ENCODE data around the gene HIPK1.

The HIPK1 gene

DNA sequence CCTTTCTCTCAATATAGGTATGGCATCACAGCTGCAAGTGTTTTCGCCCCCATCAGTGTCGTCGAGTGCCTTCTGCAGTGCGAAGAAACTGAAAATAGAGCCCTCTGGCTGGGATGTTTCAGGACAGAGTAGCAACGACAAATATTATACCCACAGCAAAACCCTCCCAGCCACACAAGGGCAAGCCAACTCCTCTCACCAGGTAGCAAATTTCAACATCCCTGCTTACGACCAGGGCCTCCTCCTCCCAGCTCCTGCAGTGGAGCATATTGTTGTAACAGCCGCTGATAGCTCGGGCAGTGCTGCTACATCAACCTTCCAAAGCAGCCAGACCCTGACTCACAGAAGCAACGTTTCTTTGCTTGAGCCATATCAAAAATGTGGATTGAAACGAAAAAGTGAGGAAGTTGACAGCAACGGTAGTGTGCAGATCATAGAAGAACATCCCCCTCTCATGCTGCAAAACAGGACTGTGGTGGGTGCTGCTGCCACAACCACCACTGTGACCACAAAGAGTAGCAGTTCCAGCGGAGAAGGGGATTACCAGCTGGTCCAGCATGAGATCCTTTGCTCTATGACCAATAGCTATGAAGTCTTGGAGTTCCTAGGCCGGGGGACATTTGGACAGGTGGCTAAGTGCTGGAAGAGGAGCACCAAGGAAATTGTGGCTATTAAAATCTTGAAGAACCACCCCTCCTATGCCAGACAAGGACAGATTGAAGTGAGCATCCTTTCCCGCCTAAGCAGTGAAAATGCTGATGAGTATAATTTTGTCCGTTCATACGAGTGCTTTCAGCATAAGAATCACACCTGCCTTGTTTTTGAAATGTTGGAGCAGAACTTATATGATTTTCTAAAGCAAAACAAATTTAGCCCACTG is 11.5 kb downstream of the HIPK1 start:
- DNase-seq = no peak
- intact Hi-C loops (cut with DNase I; ENCODE audit: low total_unique reads) = no loop called here
- H3K27ac ChIP-seq = no peak overlapping the region
- no peaks in the 10 kb centered on the region for H3K27me3 ChIP-seq
- no peak for TF ChIP-seq CTCF (IDR thresholded peaks at IDR 0.05)
- H3K4me1 ChIP-seq = peaks cover 0 to 41% (median 3%) of the 10 kb centered on the region in 4 donors
- H3K36me3 ChIP-seq = peaks cover 16 to 35% (median 22%) of the 10 kb centered on the region in 3 donors
- H3K9me3 ChIP-seq = no peaks in the 10 kb centered on the region
- H3K4me3 ChIP-seq = no peak overlapping the region

DNA sequence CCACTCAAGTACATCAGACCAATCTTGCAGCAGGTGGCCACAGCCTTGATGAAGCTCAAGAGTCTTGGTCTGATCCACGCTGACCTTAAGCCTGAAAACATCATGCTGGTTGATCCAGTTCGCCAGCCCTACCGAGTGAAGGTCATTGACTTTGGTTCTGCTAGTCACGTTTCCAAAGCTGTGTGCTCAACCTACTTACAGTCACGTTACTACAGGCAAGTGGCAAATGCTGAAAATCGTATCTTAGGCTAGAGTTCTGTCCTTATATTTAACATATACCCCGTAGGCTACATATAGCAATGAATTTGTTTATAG is 12.1 kb downstream of the HIPK1 start:
- H3K4me3 ChIP-seq = no peak overlapping the region
- H3K9me3 ChIP-seq = no peaks in the 10 kb centered on the region
- H3K36me3 ChIP-seq = peaks cover 16 to 35% (median 22%) of the 10 kb centered on the region in 3 donors
- intact Hi-C loops (cut with DNase I; ENCODE audit: low total_unique reads) = no loop called here
- no peak overlapping the region for H3K27ac ChIP-seq
- H3K27me3 ChIP-seq = no peaks in the 10 kb centered on the region
- peaks cover 0 to 39% (median 3%) of the 10 kb centered on the region in 4 donors for H3K4me1 ChIP-seq
- TF ChIP-seq CTCF (IDR thresholded peaks at IDR 0.05) = no peak
- DNase-seq = no peak

DNA sequence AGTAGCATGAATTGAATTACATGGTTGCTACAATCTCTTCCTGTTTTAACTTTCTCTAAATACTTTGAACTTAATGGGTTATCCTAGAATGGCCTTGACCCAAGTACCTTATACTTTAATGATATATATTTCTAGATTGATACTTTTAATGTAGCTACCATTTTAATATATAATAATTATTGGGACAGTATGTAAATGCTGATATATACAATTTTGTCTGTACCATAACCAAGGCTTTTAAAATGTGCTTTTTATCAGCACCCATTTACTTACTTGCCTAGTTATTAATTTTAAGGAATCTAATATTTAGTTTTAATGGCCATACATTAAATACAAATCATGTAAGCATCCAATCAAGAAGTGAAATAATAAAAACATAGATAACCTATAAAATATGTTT is 13.4 kb downstream of the HIPK1 start:
- no peak for DNase-seq
- intact Hi-C loops (cut with DNase I; ENCODE audit: low total_unique reads) = no loop called here
- H3K9me3 ChIP-seq = no peaks in the 10 kb centered on the region
- peaks cover 16 to 35% (median 22%) of the 10 kb centered on the region in 3 donors for H3K36me3 ChIP-seq
- H3K27ac ChIP-seq = no peak overlapping the region
- no peak for TF ChIP-seq CTCF (IDR thresholded peaks at IDR 0.05)
- no peak overlapping the region for H3K4me3 ChIP-seq
- H3K27me3 ChIP-seq = no peaks in the 10 kb centered on the region
- H3K4me1 ChIP-seq = peaks cover 0 to 42% (median 12%) of the 10 kb centered on the region in 4 donors

DNA sequence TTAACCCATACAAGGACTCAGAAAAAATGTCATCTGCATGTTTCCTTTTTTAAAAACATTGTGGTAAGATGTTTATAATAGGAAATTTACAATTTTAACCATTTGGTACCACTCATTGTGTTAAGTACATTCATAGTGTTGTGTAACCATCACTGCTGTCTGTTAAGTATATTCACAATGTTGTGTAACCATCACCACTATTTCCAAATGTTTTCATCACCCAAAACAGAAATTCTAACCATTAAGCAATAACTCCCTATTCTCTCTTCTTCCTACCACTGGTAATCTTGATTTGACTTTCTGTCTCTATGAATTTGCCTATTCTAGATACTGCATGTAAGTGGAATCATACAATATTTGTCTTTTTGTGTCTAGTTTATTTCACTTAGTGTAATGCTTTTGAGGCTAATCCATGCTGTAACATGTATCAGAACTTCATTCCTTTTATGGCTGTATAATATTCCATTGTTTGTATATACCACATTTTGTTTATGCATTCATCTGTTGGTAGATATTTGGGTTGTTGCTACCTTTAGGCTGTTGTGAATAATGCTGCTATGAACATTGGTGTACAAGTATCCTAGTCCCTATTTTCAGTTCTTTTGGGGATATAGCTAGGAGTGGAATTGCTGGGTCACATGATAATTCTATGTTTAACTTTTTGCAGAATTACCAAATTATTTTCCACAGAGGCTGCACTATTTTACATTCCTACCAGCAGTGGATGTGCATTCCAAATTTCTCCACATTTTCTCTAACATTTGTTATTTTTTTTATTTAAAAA is 14.1 kb downstream of the HIPK1 start:
- no peak for TF ChIP-seq CTCF (IDR thresholded peaks at IDR 0.05)
- Histone ChIP-seq H3K9me3 (no peaks in the 10 kb centered on the region), H3K27ac (no peak overlapping the region), H3K27me3 (no peaks in the 10 kb centered on the region), H3K36me3 (peaks cover 16 to 35% (median 22%) of the 10 kb centered on the region in 3 donors), H3K4me1 (peaks cover 0 to 44% (median 18%) of the 10 kb centered on the region in 4 donors), H3K4me3 (no peak overlapping the region)
- intact Hi-C loops (cut with DNase I; ENCODE audit: low total_unique reads) = no loop called here
- no peak for DNase-seq

- Histone ChIP-seq H3K9me3 (no peaks in the 10 kb centered on the region), H3K27ac (no peak overlapping the region), H3K4me1 (peaks cover 0 to 44% (median 29%) of the 10 kb centered on the region in 4 donors), H3K27me3 (no peaks in the 10 kb centered on the region), H3K4me3 (no peak overlapping the region), H3K36me3 (peaks cover 16 to 34% (median 20%) of the 10 kb centered on the region in 3 donors)
- DNase-seq = no peak
- TF ChIP-seq CTCF (IDR thresholded peaks at IDR 0.05) = no peak
- intact Hi-C loops (cut with DNase I; ENCODE audit: low total_unique reads) = no loop called here
Observed at GRCh38 chr1:113945329-113945728, 16.2 kb downstream of the HIPK1 start.
